ENCODE results near the gene PEX14. TPM values are rescaled to one million over a fixed set of nuclear protein-coding genes. Genes with fewer than 3 reads are reported as not detected.

The PEX14 gene
- polyA plus RNA-seq, 1 donor from 2014 or later = 13.5 TPM

DNA sequence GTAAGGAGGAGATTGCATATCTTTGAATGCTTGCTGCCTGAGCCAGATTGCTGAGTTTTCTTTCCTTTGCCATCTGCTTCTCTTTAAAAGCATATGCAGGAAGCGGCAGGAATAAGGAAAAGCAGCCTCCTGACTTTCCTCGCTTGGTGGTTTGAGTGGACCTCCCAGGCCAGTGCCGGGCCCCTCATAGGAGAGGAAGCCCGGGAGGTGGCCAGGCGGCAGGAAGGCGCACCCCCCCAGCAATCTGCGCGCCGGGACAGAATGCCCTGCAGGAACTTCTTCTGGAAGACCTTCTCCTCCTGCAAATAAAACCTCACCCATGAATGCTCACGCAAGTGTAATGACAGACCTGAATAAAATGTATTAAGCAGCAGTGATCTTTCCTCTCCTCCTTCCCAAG lies 23.5 kb upstream of the PEX14 start:
- Histone ChIP-seq H3F3A (ENCODE audit: insufficient read depth, low read length, poor library complexity, severe bottlenecking) (no peaks in the 10 kb centered on the region), H4K20me1 (ENCODE audit: insufficient read depth) (no peaks in the 10 kb centered on the region), H3K27me3 (ENCODE audit: insufficient read depth, low read depth, low read length) (no peaks in the 10 kb centered on the region), H3K79me2 (replicated peaks; ENCODE audit: insufficient read depth, low read length) (no peaks in the 10 kb centered on the region), H3K4me3 (ENCODE audit: low read length) (no peak overlapping the region), H2AFZ (ENCODE audit: low read depth, low read length) (no peak overlapping the region), H3K9me2 (ENCODE audit: insufficient read depth, low read length) (no peaks in the 10 kb centered on the region), H3K4me2 (ENCODE audit: low read length) (no peak overlapping the region), H3K27ac (ENCODE audit: low read length) (no peak overlapping the region), H3K36me3 (ENCODE audit: insufficient read depth, low read length) (no peaks in the 10 kb centered on the region), H3K9me3 (ENCODE audit: low read length) (no peaks in the 10 kb centered on the region), H3K9ac (ENCODE audit: low read length) (no peak overlapping the region)
- TF ChIP-seq EZH2 (IDR thresholded peaks at IDR 0.05; ENCODE audit: borderline replicate concordance, insufficient read depth, low read length, poor library complexity, severe bottlenecking) (no peak), SMC3 (conservative IDR thresholded peaks at IDR 0.05; ENCODE audit: poor library complexity) (no peak), MXI1 (conservative IDR thresholded peaks at IDR 0.05; ENCODE audit: poor library complexity, severe bottlenecking) (no peak), TAF1 (IDR thresholded peaks at IDR 0.05; ENCODE audit: low read depth) (no peak), EP300 (conservative IDR thresholded peaks at IDR 0.05; ENCODE audit: poor library complexity, severe bottlenecking) (no peak), POLR2AphosphoS5 (IDR thresholded peaks at IDR 0.05) (no peak), RAD21 (conservative IDR thresholded peaks at IDR 0.05) (no peak)
- TF ChIP-seq, protein P1, sequence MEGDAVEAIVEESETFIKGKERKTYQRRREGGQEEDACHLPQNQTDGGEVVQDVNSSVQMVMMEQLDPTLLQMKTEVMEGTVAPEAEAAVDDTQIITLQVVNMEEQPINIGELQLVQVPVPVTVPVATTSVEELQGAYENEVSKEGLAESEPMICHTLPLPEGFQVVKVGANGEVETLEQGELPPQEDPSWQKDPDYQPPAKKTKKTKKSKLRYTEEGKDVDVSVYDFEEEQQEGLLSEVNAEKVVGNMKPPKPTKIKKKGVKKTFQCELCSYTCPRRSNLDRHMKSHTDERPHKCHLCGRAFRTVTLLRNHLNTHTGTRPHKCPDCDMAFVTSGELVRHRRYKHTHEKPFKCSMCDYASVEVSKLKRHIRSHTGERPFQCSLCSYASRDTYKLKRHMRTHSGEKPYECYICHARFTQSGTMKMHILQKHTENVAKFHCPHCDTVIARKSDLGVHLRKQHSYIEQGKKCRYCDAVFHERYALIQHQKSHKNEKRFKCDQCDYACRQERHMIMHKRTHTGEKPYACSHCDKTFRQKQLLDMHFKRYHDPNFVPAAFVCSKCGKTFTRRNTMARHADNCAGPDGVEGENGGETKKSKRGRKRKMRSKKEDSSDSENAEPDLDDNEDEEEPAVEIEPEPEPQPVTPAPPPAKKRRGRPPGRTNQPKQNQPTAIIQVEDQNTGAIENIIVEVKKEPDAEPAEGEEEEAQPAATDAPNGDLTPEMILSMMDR (IDR thresholded peaks at IDR 0.05; ENCODE audit: poor library complexity, severe bottlenecking) = no peak
- TF ChIP-seq, protein P2, sequence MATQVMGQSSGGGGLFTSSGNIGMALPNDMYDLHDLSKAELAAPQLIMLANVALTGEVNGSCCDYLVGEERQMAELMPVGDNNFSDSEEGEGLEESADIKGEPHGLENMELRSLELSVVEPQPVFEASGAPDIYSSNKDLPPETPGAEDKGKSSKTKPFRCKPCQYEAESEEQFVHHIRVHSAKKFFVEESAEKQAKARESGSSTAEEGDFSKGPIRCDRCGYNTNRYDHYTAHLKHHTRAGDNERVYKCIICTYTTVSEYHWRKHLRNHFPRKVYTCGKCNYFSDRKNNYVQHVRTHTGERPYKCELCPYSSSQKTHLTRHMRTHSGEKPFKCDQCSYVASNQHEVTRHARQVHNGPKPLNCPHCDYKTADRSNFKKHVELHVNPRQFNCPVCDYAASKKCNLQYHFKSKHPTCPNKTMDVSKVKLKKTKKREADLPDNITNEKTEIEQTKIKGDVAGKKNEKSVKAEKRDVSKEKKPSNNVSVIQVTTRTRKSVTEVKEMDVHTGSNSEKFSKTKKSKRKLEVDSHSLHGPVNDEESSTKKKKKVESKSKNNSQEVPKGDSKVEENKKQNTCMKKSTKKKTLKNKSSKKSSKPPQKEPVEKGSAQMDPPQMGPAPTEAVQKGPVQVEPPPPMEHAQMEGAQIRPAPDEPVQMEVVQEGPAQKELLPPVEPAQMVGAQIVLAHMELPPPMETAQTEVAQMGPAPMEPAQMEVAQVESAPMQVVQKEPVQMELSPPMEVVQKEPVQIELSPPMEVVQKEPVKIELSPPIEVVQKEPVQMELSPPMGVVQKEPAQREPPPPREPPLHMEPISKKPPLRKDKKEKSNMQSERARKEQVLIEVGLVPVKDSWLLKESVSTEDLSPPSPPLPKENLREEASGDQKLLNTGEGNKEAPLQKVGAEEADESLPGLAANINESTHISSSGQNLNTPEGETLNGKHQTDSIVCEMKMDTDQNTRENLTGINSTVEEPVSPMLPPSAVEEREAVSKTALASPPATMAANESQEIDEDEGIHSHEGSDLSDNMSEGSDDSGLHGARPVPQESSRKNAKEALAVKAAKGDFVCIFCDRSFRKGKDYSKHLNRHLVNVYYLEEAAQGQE (IDR thresholded peaks at IDR 0.05; ENCODE audit: borderline replicate concordance) = no peak

DNA sequence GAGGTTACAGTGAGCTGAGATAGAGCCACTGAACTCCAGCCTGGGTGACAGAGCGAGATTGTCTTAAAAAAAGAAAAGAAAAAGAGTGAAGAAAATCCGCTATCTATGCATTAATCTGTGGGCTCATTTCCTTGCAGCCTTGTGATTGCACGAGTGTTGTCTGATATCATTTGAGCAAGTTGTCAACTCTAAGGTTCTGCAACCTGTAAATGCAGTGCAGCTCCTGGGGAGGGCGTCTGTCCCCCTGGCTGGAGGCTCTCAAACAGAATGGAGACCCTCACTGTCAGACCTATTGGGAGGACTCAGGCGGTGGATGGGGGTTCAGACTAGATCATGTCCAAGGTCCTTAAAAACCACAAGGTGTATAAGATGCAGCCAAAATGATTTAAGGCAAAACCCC lies 18.7 kb upstream of the PEX14 start:
- H3K9ac ChIP-seq (ENCODE audit: low read length) = no peak overlapping the region
- H3K4me2 ChIP-seq (ENCODE audit: low read length) = no peak overlapping the region
- no peaks in the 10 kb centered on the region for H3K9me2 ChIP-seq (ENCODE audit: insufficient read depth, low read length)

More for the DNA sequence above, 18.7 kb upstream of the PEX14 start:
- Histone ChIP-seq H3F3A (ENCODE audit: insufficient read depth, low read length, poor library complexity, severe bottlenecking) (no peaks in the 10 kb centered on the region), H3K27ac (ENCODE audit: low read length) (no peak overlapping the region), H3K27me3 (ENCODE audit: insufficient read depth, low read depth, low read length) (no peaks in the 10 kb centered on the region), H4K20me1 (ENCODE audit: insufficient read depth) (no peaks in the 10 kb centered on the region), H3K36me3 (ENCODE audit: insufficient read depth, low read length) (no peaks in the 10 kb centered on the region), H2AFZ (ENCODE audit: low read depth, low read length) (no peak overlapping the region), H3K79me2 (replicated peaks; ENCODE audit: insufficient read depth, low read length) (no peaks in the 10 kb centered on the region), H3K4me3 (ENCODE audit: low read length) (no peak overlapping the region), H3K9me3 (ENCODE audit: low read length) (no peaks in the 10 kb centered on the region)
- TF ChIP-seq EZH2 (IDR thresholded peaks at IDR 0.05; ENCODE audit: borderline replicate concordance, insufficient read depth, low read length, poor library complexity, severe bottlenecking) = no peak
- TF ChIP-seq SMC3 (conservative IDR thresholded peaks at IDR 0.05; ENCODE audit: poor library complexity) = no peak
- TF ChIP-seq, protein P1 (IDR thresholded peaks at IDR 0.05; ENCODE audit: poor library complexity, severe bottlenecking) = no peak
- TF ChIP-seq RAD21 (conservative IDR thresholded peaks at IDR 0.05) = no peak
